T-helper 22 cell (primary cell): ENCODE results near the gene PDE6A.
"Not testable (repeated sequence)": the region's sequence is repeated elsewhere in the genome, so short reads cannot be mapped to it uniquely, and the experiment has no call there.

Experiments used
- DNase-seq: peaks from one replicate; pipeline ENCODE4 v3.0.0-alpha.2; 2020; ENCODE audit warnings: low read depth

Gene PDE6A

GRCh38 chr5:149951138-149951749 is 6.7 kb upstream of the PDE6A start:
- DNase-seq, result no peak

GRCh38 chr5:149948993-149949392 is 4.4 kb upstream of the PDE6A start:
- DNase-seq, result no peak

GRCh38 chr5:149946118-149946517 is 1.5 kb upstream of the PDE6A start:
- DNase-seq, result no peak

- not testable (repeated sequence) for DNase-seq
Measured at GRCh38 chr5:149943177-149943949, 1.2 kb downstream of the PDE6A start.

GRCh38 chr5:149942741-149943169 is 1.8 kb downstream of the PDE6A start:
- not testable (repeated sequence) for DNase-seq

- DNase-seq, result no peak
Measured at GRCh38 chr5:149942199-149942598, 2.4 kb downstream of the PDE6A start.

- DNase-seq, result no peak
Measured at GRCh38 chr5:149941795-149942194, 2.8 kb downstream of the PDE6A start.

GRCh38 chr5:149940941-149941644 is 3.5 kb downstream of the PDE6A start:
- DNase-seq, result no peak

- DNase-seq, result no peak
Measured at GRCh38 chr5:149940077-149940574, 4.5 kb downstream of the PDE6A start.

- no peak for DNase-seq
Measured at GRCh38 chr5:149939546-149939945, 5.0 kb downstream of the PDE6A start.

GRCh38 chr5:149938791-149939358 is 5.7 kb downstream of the PDE6A start:
- DNase-seq, result no peak

- no peak for DNase-seq
Measured at GRCh38 chr5:149938279-149938678, 6.3 kb downstream of the PDE6A start.

- DNase-seq, result no peak
Measured at GRCh38 chr5:149937610-149938009, 7.0 kb downstream of the PDE6A start.

- DNase-seq, result no peak
Measured at GRCh38 chr5:149936700-149937091, 7.9 kb downstream of the PDE6A start.

- no peak for DNase-seq
Measured at GRCh38 chr5:149936044-149936699, 8.4 kb downstream of the PDE6A start.

GRCh38 chr5:149935431-149935901 is 9.1 kb downstream of the PDE6A start:
- DNase-seq, result no peak

GRCh38 chr5:149932445-149933350 is 11.9 kb downstream of the PDE6A start:
- no peak for DNase-seq

GRCh38 chr5:149931992-149932436 is 12.6 kb downstream of the PDE6A start:
- DNase-seq, result no peak

- no peak for DNase-seq
Measured at GRCh38 chr5:149930749-149931574, 13.6 kb downstream of the PDE6A start.
